ENCODE results near the gene MOB3A.

The MOB3A gene

GRCh38 chr19:2119921-2120785 is 24.0 kb upstream of the MOB3A start:
- TF ChIP-seq BHLHE40 (IDR thresholded peaks at IDR 0.05; ENCODE audit: borderline replicate concordance): no peak
- ChIA-PET CTCF (no interaction called here), POLR2A (interaction anchor here (0.6 kb wide), 1 partner anchor 30 kb away, joined by 3 read pairs; no protein-coding TSS in a partner anchor)
- no peak for DNase-seq (ENCODE audit: extremely low spot score)

GRCh38 chr19:2118438-2118837 is 22.3 kb upstream of the MOB3A start:
- TF ChIP-seq ARNT (IDR thresholded peaks at IDR 0.05): no peak
- ChIA-PET CTCF (no interaction called here), POLR2A (no interaction called here)
- DNase-seq (ENCODE audit: extremely low spot score): no peak

- ChIA-PET CTCF (no interaction called here), POLR2A (no interaction called here)
- TF ChIP-seq ZNF384 (IDR thresholded peaks at IDR 0.05): no peak
- TF ChIP-seq ARNT (IDR thresholded peaks at IDR 0.05): no peak
- no peak for TF ChIP-seq FOXM1 (IDR thresholded peaks at IDR 0.05; ENCODE audit: borderline replicate concordance)
- TF ChIP-seq ELF4 (IDR thresholded peaks at IDR 0.05): no peak
- no peak for TF ChIP-seq SP1 (IDR thresholded peaks at IDR 0.05)
- TF ChIP-seq L3MBTL2 (conservative IDR thresholded peaks at IDR 0.05): no peak
- no peak for TF ChIP-seq FOXK2 (IDR thresholded peaks at IDR 0.05)
- no peak for TF ChIP-seq LEF1 (IDR thresholded peaks at IDR 0.05; ENCODE audit: borderline replicate concordance)
- TF ChIP-seq BHLHE40 (IDR thresholded peaks at IDR 0.05; ENCODE audit: borderline replicate concordance): no peak
- no peak for TF ChIP-seq SUZ12 (IDR thresholded peaks at IDR 0.05)
- no peak for TF ChIP-seq PKNOX1 (IDR thresholded peaks at IDR 0.05)
- TF ChIP-seq CTBP1 (IDR thresholded peaks at IDR 0.05; ENCODE audit: borderline replicate concordance): no peak
These were observed 21.3 kb upstream of the MOB3A start for GRCh38 chr19:2117215-2117960.

GRCh38 chr19:2116507-2116906 is 20.4 kb upstream of the MOB3A start:
- no peak for DNase-seq (ENCODE audit: extremely low spot score)
- no peak for TF ChIP-seq NFRKB (IDR thresholded peaks at IDR 0.05)
- TF ChIP-seq BHLHE40 (IDR thresholded peaks at IDR 0.05; ENCODE audit: borderline replicate concordance): no peak
- no peak for TF ChIP-seq CTBP1 (IDR thresholded peaks at IDR 0.05; ENCODE audit: borderline replicate concordance)
- TF ChIP-seq L3MBTL2 (conservative IDR thresholded peaks at IDR 0.05): no peak
- TF ChIP-seq ELF4 (IDR thresholded peaks at IDR 0.05): no peak
- no peak for TF ChIP-seq TARDBP (IDR thresholded peaks at IDR 0.05)
- TF ChIP-seq ZNF384 (IDR thresholded peaks at IDR 0.05): no peak
- TF ChIP-seq ARNT (IDR thresholded peaks at IDR 0.05): no peak
- POLR2A ChIA-PET: no interaction called here
- CTCF ChIA-PET: no interaction called here

More at GRCh38 chr19:2117215-2117960, 21.3 kb upstream of the MOB3A start:
- DNase-seq (ENCODE audit: extremely low spot score): no peak

- TF ChIP-seq SP1 (IDR thresholded peaks at IDR 0.05): no peak
- no peak for TF ChIP-seq LEF1 (IDR thresholded peaks at IDR 0.05; ENCODE audit: borderline replicate concordance)
- TF ChIP-seq CTBP1 (IDR thresholded peaks at IDR 0.05; ENCODE audit: borderline replicate concordance): no peak
- TF ChIP-seq TARDBP (IDR thresholded peaks at IDR 0.05): no peak
- ChIA-PET CTCF (no interaction called here), POLR2A (no interaction called here)
- no peak for DNase-seq (ENCODE audit: extremely low spot score)
These were observed 19.8 kb upstream of the MOB3A start for GRCh38 chr19:2115911-2116426.

GRCh38 chr19:2115324-2115723 is 19.2 kb upstream of the MOB3A start:
- DNase-seq (ENCODE audit: extremely low spot score): no peak
- ChIA-PET CTCF (no interaction called here), POLR2A (no interaction called here)
- no peak for TF ChIP-seq NFRKB (IDR thresholded peaks at IDR 0.05)
- TF ChIP-seq PKNOX1 (IDR thresholded peaks at IDR 0.05): no peak
- TF ChIP-seq BHLHE40 (IDR thresholded peaks at IDR 0.05; ENCODE audit: borderline replicate concordance): no peak
- no peak for TF ChIP-seq SUZ12 (IDR thresholded peaks at IDR 0.05)
- no peak for TF ChIP-seq FOXA1 (IDR thresholded peaks at IDR 0.05)
- TF ChIP-seq HDGF (IDR thresholded peaks at IDR 0.05; ENCODE audit: borderline replicate concordance): no peak
- no peak for TF ChIP-seq TARDBP (IDR thresholded peaks at IDR 0.05)
- TF ChIP-seq ZNF384 (IDR thresholded peaks at IDR 0.05): no peak
- no peak for TF ChIP-seq FOXK2 (IDR thresholded peaks at IDR 0.05)
- no peak for TF ChIP-seq ARNT (IDR thresholded peaks at IDR 0.05)
- TF ChIP-seq LEF1 (IDR thresholded peaks at IDR 0.05; ENCODE audit: borderline replicate concordance): no peak
- TF ChIP-seq SP1 (IDR thresholded peaks at IDR 0.05): no peak
- TF ChIP-seq FOXM1 (IDR thresholded peaks at IDR 0.05; ENCODE audit: borderline replicate concordance): no peak

GRCh38 chr19:2114821-2115220 is 18.7 kb upstream of the MOB3A start:
- no peak for TF ChIP-seq FOXA1 (IDR thresholded peaks at IDR 0.05)
- TF ChIP-seq SUZ12 (IDR thresholded peaks at IDR 0.05): no peak
- TF ChIP-seq L3MBTL2 (conservative IDR thresholded peaks at IDR 0.05): no peak
- TF ChIP-seq HDGF (IDR thresholded peaks at IDR 0.05; ENCODE audit: borderline replicate concordance): no peak
- no peak for TF ChIP-seq NFRKB (IDR thresholded peaks at IDR 0.05)
- TF ChIP-seq PKNOX1 (IDR thresholded peaks at IDR 0.05): no peak
- no peak for TF ChIP-seq FOXK2 (IDR thresholded peaks at IDR 0.05)
- no peak for TF ChIP-seq FOXM1 (IDR thresholded peaks at IDR 0.05; ENCODE audit: borderline replicate concordance)
- no peak for TF ChIP-seq LEF1 (IDR thresholded peaks at IDR 0.05; ENCODE audit: borderline replicate concordance)
- TF ChIP-seq SP1 (IDR thresholded peaks at IDR 0.05): no peak
- TF ChIP-seq CTBP1 (IDR thresholded peaks at IDR 0.05; ENCODE audit: borderline replicate concordance): no peak
- TF ChIP-seq ARNT (IDR thresholded peaks at IDR 0.05): no peak
- no peak for TF ChIP-seq ELF4 (IDR thresholded peaks at IDR 0.05)
- TF ChIP-seq TARDBP (IDR thresholded peaks at IDR 0.05): no peak
- TF ChIP-seq ZNF384 (IDR thresholded peaks at IDR 0.05): no peak
- TF ChIP-seq BHLHE40 (IDR thresholded peaks at IDR 0.05; ENCODE audit: borderline replicate concordance): no peak
- CTCF ChIA-PET: no interaction called here
- POLR2A ChIA-PET: no interaction called here
- DNase-seq (ENCODE audit: extremely low spot score): no peak

All from HEK293T (cell line).